Right lobe of liver (tissue), 6 donors: ENCODE measurements around the gene SYT2. TPM values are rescaled to one million over a fixed set of nuclear protein-coding genes. Genes with fewer than 3 reads are reported as not detected.

ENCODE experiments used
- ATAC-seq, 4 donors: fragments of 200-7000 bp; cut with Tn5 transposase; one replicate each; pipeline ENCODE4 v1.9.1; 2020; ENCODE audit warnings: mild to moderate bottlenecking in 4 of 4, moderate library complexity in 4 of 4
- DNase-seq, 3 donors: peaks; one replicate each; pipeline ENCODE4 v3.0.0-alpha.2; 2020
- H3K27ac ChIP-seq, 3 donors: fragments of 200-600 bp; one replicate each; pipeline ENCODE4 v1.8.0; 2022
- H3K27me3 ChIP-seq, 2 donors: fragments of 200-600 bp; one replicate each; pipeline ENCODE4 v1.8.0; 2022
- H3K36me3 ChIP-seq, 4 donors: fragments of 200-600 bp; sonication (generic) in 1 of 4; one replicate each; pipeline versions ENCODE4 v1.5.1 to v1.8.0; 2017 to 2022; ENCODE audit warnings: control low read depth in 1 of 4
- H3K4me1 ChIP-seq, 4 donors: fragments of 200-600 bp; sonication (generic) in 1 of 4; one replicate each; pipeline versions ENCODE4 v1.5.1 to v1.8.0; 2017 to 2022; ENCODE audit warnings: control low read depth in 1 of 4
- H3K4me3 ChIP-seq, 3 donors: fragments of 200-600 bp; one replicate each; pipeline ENCODE4 v1.8.0; 2022
- H3K9me3 ChIP-seq, 4 donors: fragments of 200-600 bp; sonication (generic) in 1 of 4; one replicate each; pipeline versions ENCODE4 v1.5.1 to v1.8.0; 2017 to 2022; ENCODE audit warnings: control low read depth in 1 of 4
- POLR2A ChIP-seq: fragments of 450-650 bp; IDR thresholded peaks from one replicate; pipeline ENCODE4 v1.6.1; 2017; ENCODE audit warnings: antibody characterized with exemption, mild to moderate bottlenecking
- WGBS: methylation state at CpG from one replicate; pipeline ENCODE4 v1.1.6; 2018; ENCODE audit warnings: low coverage, low lambda C conversion rate; ENCODE audit not compliant: insufficient coverage; ENCODE audit errors: missing lambda C conversion rate; 5-methylcytosine and 5-hydroxymethylcytosine counted together
- intact Hi-C, 2 donors: fragments of 100-400 bp; cut with DNase I; formaldehyde crosslinking; loops; one replicate each; pipeline versions ENCODE4 v1.11.2 to v1.14.1; 2022
- total RNA-seq, 6 experiments: library from RNA; depleted of rRNA in 2 of 6; stranded (reverse); fragments of >200 nt in 2 of 6; fragmentation: NEBNext Ultra II Directional in 3 of 6; extraction: Animal tissue kit (Norgen Biotek cat#: 25700) in 3 of 6; gene quantifications; one replicate each; pipeline versions ENCODE4 v1.1.0 to v1.2.4, GENCODE V29; 2016 to 2023
- TF ChIP-seq, protein P1 (sequence below), 4 donors: fragments of 200-600 bp in 3 of 4; fragments of 450-650 bp in 1 of 4; IDR thresholded peaks; one replicate each; pipeline versions ENCODE4 v1.5.1 to v1.8.0; 2016 to 2022; ENCODE audit warnings: antibody characterized with exemption in 4 of 4, mild to moderate bottlenecking in 2 of 4
- donor health status: DM: no; HTN: yes; CAD: no.
- donor health status: DM: no; HTN: no; CAD: no.
- donor health status: DM: no; HTN: no; CAD: no.
- donor health status: DM: no; HTN: yes; CAD: no.
- donor health status: DM: no; HTN: yes; CAD: no.

The SYT2 gene
- total RNA-seq, 6 experiments from 2014 or later, result not detected

DNA sequence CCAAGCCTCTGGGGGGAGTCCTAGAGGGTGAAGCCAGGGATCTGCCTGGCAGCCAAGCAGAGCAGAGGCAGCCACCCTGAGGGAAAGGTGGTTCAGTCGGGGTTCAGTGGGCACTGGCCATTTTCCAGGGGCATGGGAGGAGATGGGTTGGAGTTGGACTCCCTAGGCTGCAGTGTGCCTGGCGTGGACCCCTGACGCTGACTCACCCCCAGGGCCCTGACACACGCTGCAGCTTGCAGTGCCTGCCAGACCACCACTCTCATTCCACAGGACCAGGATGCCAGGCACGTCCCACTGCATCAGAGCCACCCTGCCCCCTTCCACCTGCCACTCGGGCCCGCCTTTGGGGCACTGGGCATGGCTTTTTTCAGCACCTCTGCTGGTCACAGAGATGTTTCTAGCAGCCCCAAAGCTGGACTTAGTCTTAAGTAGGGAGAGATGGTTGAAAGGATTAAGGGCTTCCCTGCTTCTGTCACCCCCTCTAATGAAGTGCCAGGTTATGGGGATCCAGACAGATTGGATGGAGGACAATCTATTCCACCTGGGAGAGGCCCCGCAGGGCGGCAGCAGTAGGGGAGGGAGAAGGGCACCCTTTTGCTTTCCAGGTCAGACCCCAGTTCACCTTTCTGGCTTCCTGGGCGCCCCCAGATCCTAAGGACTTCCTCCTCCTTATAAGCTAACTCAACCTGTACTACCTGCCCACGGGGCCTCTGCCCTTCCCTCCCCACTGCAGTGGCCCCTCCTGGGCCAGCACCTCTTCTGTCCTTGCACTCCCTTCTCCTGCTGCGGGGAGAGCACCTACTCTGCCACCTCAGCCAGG is 1.6 kb downstream of the SYT2 start:
- Histone ChIP-seq H3K4me3 (no peak overlapping the region), H3K9me3 (no peaks in the 10 kb centered on the region), H3K4me1 (peaks cover 0 to 12% (median 0%) of the 10 kb centered on the region in 4 donors), H3K27ac (no peak overlapping the region), H3K36me3 (no peaks in the 10 kb centered on the region), H3K27me3 (peaks cover 0 to 17% of the 10 kb centered on the region in 2 donors)
- WGBS, result 25% methylated on average over 4 of the region's 12 CpGs
- no peak for TF ChIP-seq POLR2A
- TF ChIP-seq, protein P1, sequence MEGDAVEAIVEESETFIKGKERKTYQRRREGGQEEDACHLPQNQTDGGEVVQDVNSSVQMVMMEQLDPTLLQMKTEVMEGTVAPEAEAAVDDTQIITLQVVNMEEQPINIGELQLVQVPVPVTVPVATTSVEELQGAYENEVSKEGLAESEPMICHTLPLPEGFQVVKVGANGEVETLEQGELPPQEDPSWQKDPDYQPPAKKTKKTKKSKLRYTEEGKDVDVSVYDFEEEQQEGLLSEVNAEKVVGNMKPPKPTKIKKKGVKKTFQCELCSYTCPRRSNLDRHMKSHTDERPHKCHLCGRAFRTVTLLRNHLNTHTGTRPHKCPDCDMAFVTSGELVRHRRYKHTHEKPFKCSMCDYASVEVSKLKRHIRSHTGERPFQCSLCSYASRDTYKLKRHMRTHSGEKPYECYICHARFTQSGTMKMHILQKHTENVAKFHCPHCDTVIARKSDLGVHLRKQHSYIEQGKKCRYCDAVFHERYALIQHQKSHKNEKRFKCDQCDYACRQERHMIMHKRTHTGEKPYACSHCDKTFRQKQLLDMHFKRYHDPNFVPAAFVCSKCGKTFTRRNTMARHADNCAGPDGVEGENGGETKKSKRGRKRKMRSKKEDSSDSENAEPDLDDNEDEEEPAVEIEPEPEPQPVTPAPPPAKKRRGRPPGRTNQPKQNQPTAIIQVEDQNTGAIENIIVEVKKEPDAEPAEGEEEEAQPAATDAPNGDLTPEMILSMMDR (IDR thresholded peaks at IDR 0.05), result no peak
- ATAC-seq (no peak), DNase-seq (no peak)
- intact Hi-C loops, result no loop called here

DNA sequence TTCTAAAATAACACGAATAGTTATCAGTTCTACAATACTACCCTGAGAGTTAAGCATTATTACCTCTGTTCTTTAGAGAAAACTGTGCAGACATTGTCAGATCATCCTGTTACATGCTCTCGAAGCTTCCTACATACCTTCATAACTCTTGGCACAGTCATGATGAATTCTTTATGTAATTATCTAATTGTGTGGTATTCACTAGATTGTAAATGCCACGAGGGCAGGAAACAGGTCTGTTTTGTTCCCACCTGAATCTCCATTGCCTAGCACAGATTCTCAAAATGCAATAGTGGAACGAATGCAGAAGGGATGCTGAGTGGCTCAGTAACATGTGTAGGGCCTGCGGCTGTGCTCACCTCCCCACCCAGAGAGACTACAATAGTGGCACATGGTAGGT is 3.4 kb downstream of the SYT2 start:
- TF ChIP-seq POLR2A, result no peak
- TF ChIP-seq, protein P1 (IDR thresholded peaks at IDR 0.05), result no peak
- H3K4me1 ChIP-seq, result peaks cover 0 to 12% (median 0%) of the 10 kb centered on the region in 4 donors
- DNase-seq (no peak), ATAC-seq (no peak)
- 52% methylated on average over 5 of the region's 5 CpGs for WGBS
- no peaks in the 10 kb centered on the region for H3K36me3 ChIP-seq
- intact Hi-C loops, result no loop called here
- no peak overlapping the region for H3K27ac ChIP-seq
- no peaks in the 10 kb centered on the region for H3K9me3 ChIP-seq
- peaks cover 0 to 17% of the 10 kb centered on the region in 2 donors for H3K27me3 ChIP-seq
- no peak overlapping the region for H3K4me3 ChIP-seq

DNA sequence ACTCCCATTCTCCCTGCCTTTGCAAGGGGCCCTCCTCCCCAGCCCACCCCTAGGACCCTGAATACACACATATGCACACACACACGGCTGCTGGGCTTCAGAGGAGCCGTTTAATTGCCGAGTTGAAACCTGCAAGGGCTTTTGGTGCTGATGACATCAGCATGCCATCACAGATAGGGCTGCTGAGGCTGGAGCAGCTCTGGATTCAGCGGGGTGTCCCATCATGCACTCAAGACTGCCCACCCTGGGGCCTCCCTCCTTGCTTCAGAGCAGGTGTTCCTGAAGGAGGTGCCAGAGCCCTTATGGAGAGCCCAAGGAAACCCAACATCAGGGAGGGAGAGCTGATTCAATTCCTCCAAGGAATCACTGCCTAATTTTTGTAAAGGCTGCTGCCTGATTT is 5.7 kb downstream of the SYT2 start:
- H3K27me3 ChIP-seq, result peaks cover 0 to 15% of the 10 kb centered on the region in 2 donors

DNA sequence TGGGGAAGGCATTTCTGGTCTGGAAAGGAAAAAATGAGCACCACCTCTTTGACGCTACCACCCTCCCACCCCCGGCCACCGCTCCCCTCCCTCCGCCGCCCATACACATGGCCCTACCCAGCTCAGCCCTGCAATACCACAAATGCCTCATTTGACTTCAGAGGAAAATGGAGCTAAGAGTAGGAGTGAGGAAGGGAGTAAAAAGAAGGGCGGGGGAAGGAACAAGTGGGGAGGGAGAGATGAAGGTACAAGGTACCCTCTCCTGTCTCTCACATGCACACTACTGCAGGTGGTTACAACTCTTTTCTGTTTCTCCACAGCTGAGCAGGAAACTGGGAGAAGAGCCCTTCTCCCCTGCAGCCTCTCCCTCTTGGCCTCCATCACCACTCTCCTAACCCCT is 7.1 kb downstream of the SYT2 start:
- no peak for DNase-seq
- Histone ChIP-seq H3K9me3 (no peaks in the 10 kb centered on the region), H3K27me3 (peaks cover 0 to 1% of the 10 kb centered on the region in 2 donors), H3K27ac (no peak overlapping the region), H3K36me3 (no peaks in the 10 kb centered on the region), H3K4me1 (no peaks in the 10 kb centered on the region), H3K4me3 (no peak overlapping the region)
- TF ChIP-seq, protein P1 (IDR thresholded peaks at IDR 0.05), result no peak
- TF ChIP-seq POLR2A, result no peak
- ATAC-seq, result no peak
- intact Hi-C loops, result no loop called here
- 29% methylated on average over 5 of the region's 6 CpGs for WGBS

More for the DNA sequence above, 5.7 kb downstream of the SYT2 start:
- H3K4me3 ChIP-seq, result no peak overlapping the region
- DNase-seq (no peak), ATAC-seq (no peak)
- 57% methylated on average over 1 of the region's 4 CpGs for WGBS
- no peaks in the 10 kb centered on the region for H3K36me3 ChIP-seq
- no peak overlapping the region for H3K27ac ChIP-seq
- no peak for TF ChIP-seq POLR2A
- TF ChIP-seq, protein P1 (IDR thresholded peaks at IDR 0.05), result no peak
- no peaks in the 10 kb centered on the region for H3K9me3 ChIP-seq
- peaks cover 0 to 3% (median 0%) of the 10 kb centered on the region in 4 donors for H3K4me1 ChIP-seq
- intact Hi-C loops, result no loop called here
